Karpas-422 (cell line): Measurements from ENCODE around the gene CIB2. TPM values are rescaled to one million over a fixed set of nuclear protein-coding genes. Genes with fewer than 3 reads are reported as not detected.

Source experiments
- DNase-seq: peaks from one replicate; pipeline ENCODE4 v3.0.0-alpha.2; 2015
- H2AFZ ChIP-seq: fragments of 200-600 bp; sonication (generic); 2 replicates; pipeline ENCODE4 v1.6.1; 2014; ENCODE audit warnings: antibody characterized with exemption, low read length, mixed read lengths
- H3K27ac ChIP-seq: fragments of 200-600 bp; sonication (generic); 2 replicates; pipeline ENCODE4 v1.5.1; 2014; ENCODE audit warnings: mild to moderate bottlenecking, low read length, moderate library complexity
- H3K27me3 ChIP-seq: fragments of 200-600 bp; sonication (generic); 2 replicates; pipeline ENCODE4 v1.6.1; 2014; ENCODE audit warnings: low read length, mixed read lengths
- H3K36me3 ChIP-seq: fragments of 200-600 bp; sonication (generic); 2 replicates; pipeline ENCODE4 v1.6.1; 2014; ENCODE audit warnings: low read length, mixed read lengths; ENCODE audit not compliant: insufficient read depth
- H3K4me1 ChIP-seq: fragments of 200-600 bp; sonication (generic); 2 replicates; pipeline ENCODE4 v1.6.1; 2014; ENCODE audit warnings: mild to moderate bottlenecking, low read length, mixed read lengths
- H3K4me2 ChIP-seq: fragments of 200-600 bp; sonication (generic); 2 replicates; pipeline ENCODE4 v1.6.1; 2014; ENCODE audit warnings: low read length, low read depth, mild to moderate bottlenecking; ENCODE audit not compliant: poor library complexity, severe bottlenecking
- H3K4me3 ChIP-seq: fragments of 200-600 bp; sonication (generic); 2 replicates; pipeline ENCODE4 v1.5.1; 2014; ENCODE audit warnings: mild to moderate bottlenecking, antibody characterized with exemption, low read length, mixed read lengths
- H3K79me2 ChIP-seq: fragments of 200-600 bp; sonication (generic); 2 replicates; pipeline ENCODE4 v1.6.1; 2014; ENCODE audit warnings: mild to moderate bottlenecking, low read length, mixed read lengths
- H3K9ac ChIP-seq: fragments of 200-600 bp; sonication (generic); 2 replicates; pipeline ENCODE4 v1.6.0; 2014; ENCODE audit warnings: low read length
- H3K9me2 ChIP-seq: fragments of 200-600 bp; sonication (generic), shearing (Covaris generic); replicated peaks from 2 replicates; pipeline ENCODE4 v1.6.0; 2014; ENCODE audit warnings: mild to moderate bottlenecking, low read length, moderate library complexity; ENCODE audit not compliant: insufficient read depth
- H3K9me3 ChIP-seq: fragments of 300-700, 200-600 bp; sonication (generic); 2 replicates; pipeline ENCODE4 v1.6.1; 2014; ENCODE audit warnings: low read length, mixed read lengths
- H4K20me1 ChIP-seq: fragments of 200-600 bp; sonication (generic); 2 replicates; pipeline ENCODE4 v1.6.1; 2014; ENCODE audit warnings: mild to moderate bottlenecking, antibody characterized with exemption, low read length, low read depth; ENCODE audit not compliant: insufficient read depth
- total RNA-seq: library from RNA; depleted of rRNA; stranded (reverse); fragments of >200 nt; shearing (Covaris generic); gene quantifications from 2 replicates; pipeline ENCODE4 v1.2.3, GENCODE V29; 2014; ENCODE audit warnings: low replicate concordance

Gene CIB2
- total RNA-seq, 1 experiment from 2014 or later, result 1.1 TPM

- Histone ChIP-seq H3K36me3 (no peaks in the 10 kb centered on the region), H3K9ac (no peak overlapping the region), H4K20me1 (no peaks in the 10 kb centered on the region), H3K4me1 (peaks cover 14% of the 10 kb centered on the region), H3K79me2 (no peaks in the 10 kb centered on the region), H3K4me3 (no peak overlapping the region), H3K27ac (no peak overlapping the region), H3K27me3 (no peaks in the 10 kb centered on the region), H2AFZ (no peak overlapping the region), H3K9me2 (no peaks in the 10 kb centered on the region), H3K9me3 (no peaks in the 10 kb centered on the region), H3K4me2 (no peak overlapping the region)
- no peak for DNase-seq
These were observed 3.4 kb downstream of the CIB2 start for GRCh38 chr15:78127882-78128281.

GRCh38 chr15:78125267-78125666 lies 6.0 kb downstream of the CIB2 start:
- no peaks in the 10 kb centered on the region for H4K20me1 ChIP-seq
- no peaks in the 10 kb centered on the region for H3K9me2 ChIP-seq
- no peaks in the 10 kb centered on the region for H3K4me1 ChIP-seq
- no peaks in the 10 kb centered on the region for H3K27me3 ChIP-seq
- no peaks in the 10 kb centered on the region for H3K36me3 ChIP-seq
- no peak overlapping the region for H2AFZ ChIP-seq
- no peaks in the 10 kb centered on the region for H3K9me3 ChIP-seq
- H3K4me2 ChIP-seq, result no peak overlapping the region
- no peak for DNase-seq
- no peak overlapping the region for H3K27ac ChIP-seq
- H3K79me2 ChIP-seq, result no peaks in the 10 kb centered on the region
- no peak overlapping the region for H3K4me3 ChIP-seq
- no peak overlapping the region for H3K9ac ChIP-seq

GRCh38 chr15:78120523-78120922 lies 10.7 kb downstream of the CIB2 start:
- DNase-seq, result no peak
- H3K27ac ChIP-seq, result no peak overlapping the region
- H3K79me2 ChIP-seq, result no peaks in the 10 kb centered on the region
- peaks cover 6% of the 10 kb centered on the region; the same call in 1 of the 2 replicates for H3K4me1 ChIP-seq
- no peak overlapping the region for H3K4me3 ChIP-seq
- no peaks in the 10 kb centered on the region for H4K20me1 ChIP-seq
- H3K27me3 ChIP-seq, result no peaks in the 10 kb centered on the region
- H3K4me2 ChIP-seq, result no peak overlapping the region
- no peaks in the 10 kb centered on the region for H3K36me3 ChIP-seq
- no peaks in the 10 kb centered on the region for H3K9me3 ChIP-seq
- no peak overlapping the region for H2AFZ ChIP-seq
- H3K9me2 ChIP-seq, result no peaks in the 10 kb centered on the region
- H3K9ac ChIP-seq, result no peak overlapping the region

- Histone ChIP-seq H3K27ac (no peak overlapping the region), H2AFZ (no peak overlapping the region), H3K9me3 (no peaks in the 10 kb centered on the region), H3K9ac (no peak overlapping the region), H4K20me1 (no peaks in the 10 kb centered on the region), H3K4me3 (no peak overlapping the region), H3K4me2 (no peak overlapping the region), H3K27me3 (no peaks in the 10 kb centered on the region), H3K4me1 (peaks cover 6% of the 10 kb centered on the region; the same call in 1 of the 2 replicates), H3K36me3 (no peaks in the 10 kb centered on the region), H3K79me2 (no peaks in the 10 kb centered on the region), H3K9me2 (no peaks in the 10 kb centered on the region)
- DNase-seq, result no peak
These were observed 18.7 kb downstream of the CIB2 start for GRCh38 chr15:78112551-78112950.

GRCh38 chr15:78111788-78112187 lies 19.5 kb downstream of the CIB2 start:
- Histone ChIP-seq H3K4me2 (no peak overlapping the region), H3K27me3 (no peaks in the 10 kb centered on the region), H3K4me1 (peaks cover 6% of the 10 kb centered on the region; the same call in 1 of the 2 replicates), H3K27ac (no peak overlapping the region), H3K9me3 (no peaks in the 10 kb centered on the region), H4K20me1 (no peaks in the 10 kb centered on the region), H3K79me2 (no peaks in the 10 kb centered on the region), H3K9ac (no peak overlapping the region), H3K36me3 (no peaks in the 10 kb centered on the region), H3K4me3 (no peak overlapping the region), H3K9me2 (no peaks in the 10 kb centered on the region), H2AFZ (no peak overlapping the region)
- DNase-seq, result no peak

GRCh38 chr15:78110916-78111475 lies 20.2 kb downstream of the CIB2 start:
- Histone ChIP-seq H3K9ac (no peak overlapping the region), H3K27me3 (no peaks in the 10 kb centered on the region), H4K20me1 (no peaks in the 10 kb centered on the region), H3K36me3 (no peaks in the 10 kb centered on the region), H2AFZ (no peak overlapping the region), H3K27ac (no peak overlapping the region), H3K4me1 (0 out of 2 replicates have a peak, but pooled peaks cover 2% of the 10 kb centered on the region), H3K79me2 (no peaks in the 10 kb centered on the region), H3K9me3 (no peaks in the 10 kb centered on the region), H3K9me2 (no peaks in the 10 kb centered on the region), H3K4me2 (no peak overlapping the region), H3K4me3 (no peak overlapping the region)
- no peak for DNase-seq

GRCh38 chr15:78110096-78110495 lies 21.1 kb downstream of the CIB2 start:
- no peaks in the 10 kb centered on the region for H3K9me2 ChIP-seq
- no peaks in the 10 kb centered on the region for H3K36me3 ChIP-seq
- no peak overlapping the region for H3K4me2 ChIP-seq

GRCh38 chr15:78109156-78109555 lies 22.1 kb downstream of the CIB2 start:
- Histone ChIP-seq H3K9ac (no peak overlapping the region), H3K79me2 (no peaks in the 10 kb centered on the region), H4K20me1 (no peaks in the 10 kb centered on the region), H3K27me3 (no peaks in the 10 kb centered on the region), H3K9me3 (no peaks in the 10 kb centered on the region), H3K4me3 (no peak overlapping the region), H3K9me2 (no peaks in the 10 kb centered on the region), H3K4me2 (no peak overlapping the region), H3K4me1 (no peaks in the 10 kb centered on the region), H3K36me3 (no peaks in the 10 kb centered on the region), H2AFZ (no peak overlapping the region), H3K27ac (no peak overlapping the region)
- no peak for DNase-seq

More at GRCh38 chr15:78110096-78110495, 21.1 kb downstream of the CIB2 start:
- H3K27ac ChIP-seq, result no peak overlapping the region
- H3K4me1 ChIP-seq, result no peaks in the 10 kb centered on the region
- H3K79me2 ChIP-seq, result no peaks in the 10 kb centered on the region
- no peak overlapping the region for H3K9ac ChIP-seq
- no peaks in the 10 kb centered on the region for H4K20me1 ChIP-seq
- no peak overlapping the region for H3K4me3 ChIP-seq
- H3K9me3 ChIP-seq, result no peaks in the 10 kb centered on the region
- H2AFZ ChIP-seq, result no peak overlapping the region
- no peaks in the 10 kb centered on the region for H3K27me3 ChIP-seq
- DNase-seq, result no peak
